ENCODE results near the gene ALAD. TPM values are rescaled to one million over a fixed set of nuclear protein-coding genes. Genes with fewer than 3 reads are reported as not detected.

ALAD gene
- total and polyA plus RNA-seq, 2 of the 13 experiments (the other 11 are each of a cell fraction or from before 2014, with no cell fraction given) = 21.8 to 30.1 TPM

- TF ChIP-seq ZNF33A (CRISPR knock-in tag; IDR thresholded peaks at IDR 0.05; ENCODE audit: borderline replicate concordance) = no peak; the same call in 1 of the 2 replicates
- peak; percentile 96 for TF ChIP-seq MXD4 (CRISPR knock-in tag; IDR thresholded peaks at IDR 0.05)
- peak; percentile 93; the same call in 1 of the 2 replicates for TF ChIP-seq ZZZ3 (CRISPR knock-in tag; IDR thresholded peaks at IDR 0.05; ENCODE audit: borderline replicate concordance)
- no peak; the same call in 1 of the 2 replicates for TF ChIP-seq ZNF709 (CRISPR knock-in tag; IDR thresholded peaks at IDR 0.05)
- TF ChIP-seq ISX (CRISPR knock-in tag; conservative IDR thresholded peaks at IDR 0.05) = no peak; the same call in 1 of the 2 replicates
- TF ChIP-seq ZNF142 (CRISPR knock-in tag; IDR thresholded peaks at IDR 0.05) = peak; percentile 98
- TF ChIP-seq, protein P1, sequence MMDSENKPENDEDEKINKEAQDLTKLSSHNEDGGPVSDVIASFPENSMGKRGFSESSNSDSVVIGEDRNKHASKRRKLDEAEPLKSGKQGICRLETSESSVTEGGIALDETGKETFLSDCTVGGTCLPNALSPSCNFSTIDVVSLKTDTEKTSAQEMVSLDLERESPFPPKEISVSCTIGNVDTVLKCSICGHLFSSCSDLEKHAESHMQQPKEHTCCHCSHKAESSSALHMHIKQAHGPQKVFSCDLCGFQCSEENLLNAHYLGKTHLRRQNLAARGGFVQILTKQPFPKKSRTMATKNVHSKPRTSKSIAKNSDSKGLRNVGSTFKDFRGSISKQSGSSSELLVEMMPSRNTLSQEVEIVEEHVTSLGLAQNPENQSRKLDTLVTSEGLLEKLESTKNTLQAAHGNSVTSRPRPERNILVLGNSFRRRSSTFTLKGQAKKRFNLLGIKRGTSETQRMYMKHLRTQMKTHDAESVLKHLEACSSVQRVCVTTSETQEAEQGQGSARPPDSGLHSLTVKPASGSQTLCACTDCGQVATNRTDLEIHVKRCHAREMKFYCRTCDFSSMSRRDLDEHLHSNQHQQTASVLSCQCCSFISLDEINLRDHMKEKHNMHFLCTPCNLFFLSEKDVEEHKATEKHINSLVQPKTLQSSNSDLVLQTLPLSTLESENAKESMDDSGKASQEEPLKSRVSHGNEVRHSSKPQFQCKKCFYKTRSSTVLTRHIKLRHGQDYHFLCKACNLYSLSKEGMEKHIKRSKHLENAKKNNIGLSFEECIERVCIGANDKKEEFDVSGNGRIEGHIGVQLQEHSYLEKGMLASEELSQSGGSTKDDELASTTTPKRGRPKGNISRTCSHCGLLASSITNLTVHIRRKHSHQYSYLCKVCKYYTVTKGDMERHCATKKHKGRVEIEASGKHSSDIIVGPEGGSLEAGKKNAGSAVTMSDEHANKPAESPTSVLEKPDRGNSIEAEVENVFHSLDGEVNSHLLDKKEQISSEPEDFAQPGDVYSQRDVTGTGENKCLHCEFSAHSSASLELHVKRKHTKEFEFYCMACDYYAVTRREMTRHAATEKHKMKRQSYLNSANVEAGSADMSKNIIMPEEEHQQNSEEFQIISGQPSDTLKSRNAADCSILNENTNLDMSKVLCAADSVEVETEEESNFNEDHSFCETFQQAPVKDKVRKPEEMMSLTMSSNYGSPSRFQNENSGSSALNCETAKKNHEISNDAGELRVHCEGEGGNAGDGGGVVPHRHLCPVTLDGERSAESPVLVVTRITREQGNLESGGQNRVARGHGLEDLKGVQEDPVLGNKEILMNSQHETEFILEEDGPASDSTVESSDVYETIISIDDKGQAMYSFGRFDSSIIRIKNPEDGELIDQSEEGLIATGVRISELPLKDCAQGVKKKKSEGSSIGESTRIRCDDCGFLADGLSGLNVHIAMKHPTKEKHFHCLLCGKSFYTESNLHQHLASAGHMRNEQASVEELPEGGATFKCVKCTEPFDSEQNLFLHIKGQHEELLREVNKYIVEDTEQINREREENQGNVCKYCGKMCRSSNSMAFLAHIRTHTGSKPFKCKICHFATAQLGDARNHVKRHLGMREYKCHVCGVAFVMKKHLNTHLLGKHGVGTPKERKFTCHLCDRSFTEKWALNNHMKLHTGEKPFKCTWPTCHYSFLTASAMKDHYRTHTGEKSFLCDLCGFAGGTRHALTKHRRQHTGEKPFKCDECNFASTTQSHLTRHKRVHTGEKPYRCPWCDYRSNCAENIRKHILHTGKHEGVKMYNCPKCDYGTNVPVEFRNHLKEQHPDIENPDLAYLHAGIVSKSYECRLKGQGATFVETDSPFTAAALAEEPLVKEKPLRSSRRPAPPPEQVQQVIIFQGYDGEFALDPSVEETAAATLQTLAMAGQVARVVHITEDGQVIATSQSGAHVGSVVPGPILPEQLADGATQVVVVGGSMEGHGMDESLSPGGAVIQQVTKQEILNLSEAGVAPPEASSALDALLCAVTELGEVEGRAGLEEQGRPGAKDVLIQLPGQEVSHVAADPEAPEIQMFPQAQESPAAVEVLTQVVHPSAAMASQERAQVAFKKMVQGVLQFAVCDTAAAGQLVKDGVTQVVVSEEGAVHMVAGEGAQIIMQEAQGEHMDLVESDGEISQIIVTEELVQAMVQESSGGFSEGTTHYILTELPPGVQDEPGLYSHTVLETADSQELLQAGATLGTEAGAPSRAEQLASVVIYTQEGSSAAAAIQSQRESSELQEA (CRISPR knock-in tag; IDR thresholded peaks at IDR 0.05; ENCODE audit: not compliant biosample characterization) = peak; percentile 48
- TF ChIP-seq ZHX1 (CRISPR knock-in tag; IDR thresholded peaks at IDR 0.05; ENCODE audit: low read depth) = peak; percentile 79; the same call in 1 of the 2 replicates
- TF ChIP-seq JUN (CRISPR knock-in tag; IDR thresholded peaks at IDR 0.05) = peak; percentile 50; the same call in 1 of the 2 replicates
Observed at GRCh38 chr9:113410207-113410864, 9.3 kb upstream of the ALAD start, which contains the start of the genes C9orf43 and POLE3 (continued).

Measured in HepG2 (cell line).